HG03095 (cell line): ENCODE results near the gene SMCO4.

Source experiments
- ATAC-seq: cut with Tn5 transposase; IDR thresholded peaks from one replicate; pipeline ENCODE4 v1.9.1; 2021; ENCODE audit warnings: moderate library complexity; ENCODE audit not compliant: unreplicated experiment

Gene SMCO4

GRCh38 chr11:93529707-93530467, 13.3 kb downstream of the SMCO4 start:
- no peak for ATAC-seq

- no peak for ATAC-seq
These were observed 14.2 kb downstream of the SMCO4 start for GRCh38 chr11:93528757-93529645.

- no peak for ATAC-seq
These were observed 14.9 kb downstream of the SMCO4 start for GRCh38 chr11:93528252-93528651.

- peak; percentile 15 for ATAC-seq
These were observed 16.3 kb downstream of the SMCO4 start for GRCh38 chr11:93526641-93527583.

GRCh38 chr11:93526346-93526633, 16.9 kb downstream of the SMCO4 start:
- peak; percentile 38 for ATAC-seq

GRCh38 chr11:93525601-93526345, 17.4 kb downstream of the SMCO4 start:
- ATAC-seq = peak; percentile 1

GRCh38 chr11:93524858-93525257, 18.3 kb downstream of the SMCO4 start:
- ATAC-seq = no peak

GRCh38 chr11:93524173-93524536, 19.0 kb downstream of the SMCO4 start:
- ATAC-seq = peak; percentile 30

GRCh38 chr11:93520726-93521509, 22.3 kb downstream of the SMCO4 start:
- ATAC-seq = no peak

- ATAC-seq = no peak
These were observed 24.0 kb downstream of the SMCO4 start for GRCh38 chr11:93519179-93519578.

GRCh38 chr11:93518081-93518480, 25.1 kb downstream of the SMCO4 start:
- no peak for ATAC-seq

- ATAC-seq = no peak
These were observed 25.6 kb downstream of the SMCO4 start for GRCh38 chr11:93517611-93518010.

GRCh38 chr11:93517041-93517440, 26.1 kb downstream of the SMCO4 start:
- no peak for ATAC-seq

- ATAC-seq = no peak
These were observed 27.7 kb downstream of the SMCO4 start for GRCh38 chr11:93515441-93516025.

GRCh38 chr11:93514712-93515111, 28.5 kb downstream of the SMCO4 start:
- no peak for ATAC-seq

GRCh38 chr11:93513772-93514171, 29.4 kb downstream of the SMCO4 start:
- no peak for ATAC-seq

GRCh38 chr11:93512949-93513667, 30.1 kb downstream of the SMCO4 start:
- peak; percentile 54 for ATAC-seq

- peak; percentile 83 for ATAC-seq
These were observed 31.1 kb downstream of the SMCO4 start for GRCh38 chr11:93512073-93512475.
